Testis (tissue), 2 donors: ENCODE measurements around the gene SGK2.

Experiments
- POLR2A ChIP-seq: fragments of 450-650 bp; IDR thresholded peaks from one replicate; pipeline ENCODE4 v1.6.1; 2017; ENCODE audit warnings: antibody characterized with exemption, mild to moderate bottlenecking, moderate library complexity
- TF ChIP-seq, protein P1 (sequence below), 3 experiments: fragments of 450-650 bp in 2 of 3; fragments of 200-600 bp in 1 of 3; sonication (generic) in 1 of 3; IDR thresholded peaks; one replicate each; pipeline ENCODE4 v1.5.1; 2016 to 2019; ENCODE audit warnings: antibody characterized with exemption in 3 of 3, mild to moderate bottlenecking in 2 of 3, moderate library complexity in 1 of 3

DNA sequence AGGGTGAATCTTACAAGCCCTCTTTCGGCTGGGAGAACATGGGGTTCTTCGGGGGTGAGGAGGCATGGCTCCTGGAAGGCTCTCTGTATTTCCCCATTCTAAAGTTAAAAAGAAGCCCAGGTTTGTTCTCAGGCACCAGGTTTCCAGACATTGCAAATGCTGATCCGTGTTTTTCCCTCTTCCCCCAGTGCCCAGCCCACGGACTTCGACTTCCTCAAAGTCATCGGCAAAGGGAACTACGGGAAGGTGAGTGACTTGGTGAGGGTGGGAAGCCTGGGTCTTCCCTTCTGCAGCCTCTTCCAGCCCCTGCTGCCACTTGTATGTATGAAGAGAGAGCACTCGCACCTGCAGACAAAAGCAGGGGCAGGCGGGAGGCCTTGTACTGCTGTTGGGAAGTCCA lies 8.7 kb downstream of the SGK2 start:
- TF ChIP-seq POLR2A: no peak
- TF ChIP-seq, protein P1, sequence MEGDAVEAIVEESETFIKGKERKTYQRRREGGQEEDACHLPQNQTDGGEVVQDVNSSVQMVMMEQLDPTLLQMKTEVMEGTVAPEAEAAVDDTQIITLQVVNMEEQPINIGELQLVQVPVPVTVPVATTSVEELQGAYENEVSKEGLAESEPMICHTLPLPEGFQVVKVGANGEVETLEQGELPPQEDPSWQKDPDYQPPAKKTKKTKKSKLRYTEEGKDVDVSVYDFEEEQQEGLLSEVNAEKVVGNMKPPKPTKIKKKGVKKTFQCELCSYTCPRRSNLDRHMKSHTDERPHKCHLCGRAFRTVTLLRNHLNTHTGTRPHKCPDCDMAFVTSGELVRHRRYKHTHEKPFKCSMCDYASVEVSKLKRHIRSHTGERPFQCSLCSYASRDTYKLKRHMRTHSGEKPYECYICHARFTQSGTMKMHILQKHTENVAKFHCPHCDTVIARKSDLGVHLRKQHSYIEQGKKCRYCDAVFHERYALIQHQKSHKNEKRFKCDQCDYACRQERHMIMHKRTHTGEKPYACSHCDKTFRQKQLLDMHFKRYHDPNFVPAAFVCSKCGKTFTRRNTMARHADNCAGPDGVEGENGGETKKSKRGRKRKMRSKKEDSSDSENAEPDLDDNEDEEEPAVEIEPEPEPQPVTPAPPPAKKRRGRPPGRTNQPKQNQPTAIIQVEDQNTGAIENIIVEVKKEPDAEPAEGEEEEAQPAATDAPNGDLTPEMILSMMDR (IDR thresholded peaks at IDR 0.05): no peak
